CD4-positive, alpha-beta memory T cell (primary cell): ENCODE data around the gene KRTAP29-1. TPM values are rescaled to one million over a fixed set of nuclear protein-coding genes. Genes with fewer than 3 reads are reported as not detected.

Experiments used
- CTCF ChIA-PET: fragments of 350-600 bp; sonication (Branson Sonifier 250); formaldehyde crosslinking; loops from one replicate; lab custom pipeline; 2021; ENCODE audit warnings: inconsistent platforms; ENCODE audit not compliant: partially characterized antibody; lab: Charles Lee
- POLR2A ChIA-PET: fragments of 350-600 bp; sonication (Branson Sonifier 250); formaldehyde crosslinking; loops from one replicate; lab custom pipeline; 2021; ENCODE audit not compliant: partially characterized antibody; lab: Charles Lee
- DNase-seq, 5 donors: peaks; one replicate each; pipeline versions ENCODE4 v3.0.0 to v3.0.0-alpha.2; 2020 to 2022; ENCODE audit warnings: mixed read lengths in 1 of 5
- H3K27ac ChIP-seq: one replicate; pipeline ENCODE4 v1.7.0; 2013; ENCODE audit warnings: low read depth, low read length
- H3K27me3 ChIP-seq: 2 replicates; pipeline ENCODE4 v1.7.0; 2013; ENCODE audit warnings: mild to moderate bottlenecking, low read length, moderate library complexity; ENCODE audit not compliant: insufficient read depth
- H3K36me3 ChIP-seq: 2 replicates; pipeline ENCODE4 v1.7.0; 2013; ENCODE audit warnings: mild to moderate bottlenecking, low read length, moderate library complexity; ENCODE audit not compliant: insufficient read depth
- H3K4me1 ChIP-seq: 2 replicates; pipeline ENCODE4 v1.7.0; 2013; ENCODE audit warnings: mild to moderate bottlenecking, low read length, moderate library complexity; ENCODE audit not compliant: insufficient read depth
- H3K4me3 ChIP-seq, 2 donors: one replicate each; pipeline ENCODE4 v1.7.0; 2013; ENCODE audit warnings: low read length in 2 of 2, mild to moderate bottlenecking in 1 of 2
- H3K9me3 ChIP-seq, 2 donors: one replicate each; pipeline ENCODE4 v1.7.0; 2013; ENCODE audit warnings: low read length in 2 of 2, control low read depth in 1 of 2; ENCODE audit not compliant: control insufficient read depth in 1 of 2
- H3K27ac Mint-ChIP-seq, 7 donors: one replicate each; pipeline ENCODE4 v1.8.0; 2020 to 2021; ENCODE audit warnings: mixed read lengths in 7 of 7, mild to moderate bottlenecking in 6 of 7, inconsistent platforms in 3 of 7, moderate library complexity in 3 of 7
- H3K27me3 Mint-ChIP-seq, 2 donors: one replicate each; pipeline ENCODE4 v1.8.0; 2020 to 2021; ENCODE audit warnings: mixed read lengths in 2 of 2
- H3K36me3 Mint-ChIP-seq, 2 donors: one replicate each; pipeline ENCODE4 v1.8.0; 2020 to 2021; ENCODE audit warnings: mixed read lengths in 2 of 2, inconsistent platforms in 1 of 2, mild to moderate bottlenecking in 1 of 2
- H3K4me1 Mint-ChIP-seq, 4 donors: one replicate each; pipeline ENCODE4 v1.8.0; 2020 to 2021; ENCODE audit warnings: mixed read lengths in 4 of 4, mild to moderate bottlenecking in 1 of 4
- H3K4me3 Mint-ChIP-seq, 8 donors: one replicate each; pipeline ENCODE4 v1.8.0; 2020 to 2021; ENCODE audit warnings: mixed read lengths in 8 of 8, mild to moderate bottlenecking in 7 of 8, moderate library complexity in 6 of 8, inconsistent platforms in 3 of 8
- H3K9me3 Mint-ChIP-seq, 8 donors: one replicate each; pipeline ENCODE4 v1.8.0; 2020 to 2021; ENCODE audit warnings: mixed read lengths in 8 of 8, mild to moderate bottlenecking in 5 of 8, inconsistent platforms in 3 of 8, moderate library complexity in 1 of 8
- intact Hi-C: fragments of 100-400 bp; cut with micrococcal nuclease; formaldehyde crosslinking; loops from one replicate; pipeline ENCODE4 v1.15.1; 2023
- polyA plus RNA-seq, 2 donors: library from polyadenylated mRNA; unstranded; fragments of 300-500 nt; fragmentation: Illumina TruSeq; gene quantifications; one replicate each; pipeline ENCODE4 v1.2.3, GENCODE V29; 2021
- total RNA-seq, 2 experiments: library from RNA; stranded (reverse); gene quantifications; one replicate each; pipeline ENCODE4 v1.2.3, GENCODE V29; 2021

The KRTAP29-1 gene
- total and polyA plus RNA-seq, 4 experiments from 2014 or later, result not detected

DNA sequence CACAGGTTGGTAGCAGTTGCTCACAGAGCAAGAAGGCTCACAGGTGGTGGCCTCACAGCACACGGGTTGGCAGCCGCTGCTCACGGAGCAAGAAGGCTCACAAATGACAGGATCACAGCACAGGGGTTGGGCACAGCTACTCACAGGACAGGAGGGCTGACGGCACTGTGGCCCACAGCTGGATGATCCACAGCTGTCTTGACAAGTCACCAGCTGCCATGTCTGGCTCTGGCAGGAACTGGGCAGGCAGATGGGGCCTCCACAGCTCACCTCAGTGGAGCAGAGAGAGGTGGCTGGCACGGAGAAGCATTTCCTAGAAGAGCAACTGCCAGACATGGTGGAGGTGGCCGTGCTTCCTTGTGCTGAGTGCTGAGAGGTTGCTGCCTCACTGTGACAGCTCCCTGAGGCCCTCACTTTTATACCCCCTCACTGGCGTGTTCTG, 6.3 kb upstream of the KRTAP29-1 start, which contains the start of gene KRTAP16-1:
KRTAP16-1 (minus strand) TSS at position 392 of the 442 bp plus-strand sequence; CDS start at position 336, 56 bp downstream.
- POLR2A ChIA-PET, result interaction anchor here (0.6 to 3.1 kb wide), 27 partner anchors 12 to 387 kb away, joined by 3 to 75 read pairs (median 4); partner anchors contain the start of genes EIF1 and KRTAP4-6
- peak within 1 kb of the TSS; percentile 96 to 98 (median 97) for H3K27ac Mint-ChIP-seq
- H3K27me3 ChIP-seq, result no peaks in the 10 kb centered on the region

DNA sequence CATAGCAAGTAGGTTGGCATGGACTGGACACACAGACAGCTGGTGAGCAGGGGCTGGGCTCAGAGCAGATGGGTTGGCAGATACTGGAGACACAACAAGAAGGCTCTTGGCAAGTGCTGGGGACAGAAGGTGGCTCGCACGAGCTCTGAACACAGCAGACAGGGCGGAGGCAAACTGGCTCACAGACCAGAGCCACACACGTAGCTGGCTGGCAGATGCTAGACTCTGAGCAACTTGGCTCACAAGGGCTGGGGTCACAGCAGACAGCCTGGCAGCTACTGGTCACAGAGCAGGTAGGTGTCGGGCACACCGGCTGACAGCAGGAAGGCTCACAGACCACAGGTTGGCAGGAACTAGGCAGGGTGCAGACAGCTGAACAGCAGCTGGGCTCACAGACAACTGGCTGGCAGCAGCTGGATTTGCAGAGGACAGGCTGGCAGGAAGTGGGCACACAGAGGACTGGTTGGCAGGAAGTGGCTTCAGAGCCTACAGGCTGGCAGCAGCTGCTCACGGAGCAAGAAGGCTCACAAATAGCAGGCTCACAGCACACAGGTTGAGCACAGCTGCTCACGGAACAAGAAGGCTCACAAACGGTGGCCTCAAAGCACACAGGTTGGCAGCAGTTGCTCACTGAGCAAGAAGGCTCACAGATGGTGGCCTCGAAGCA, 5.7 kb upstream of the KRTAP29-1 start:
- intact Hi-C loops, result loop anchor here (1.0 to 5.0 kb wide), 3 partner anchors 31 to 181 kb away; no protein-coding TSS in a partner anchor

More for the DNA sequence above, 6.3 kb upstream of the KRTAP29-1 start, which contains the start of gene KRTAP16-1:
- H3K4me1 Mint-ChIP-seq, result peaks cover 55 to 63% (median 58%) of the 10 kb centered on the region in 4 donors
- CTCF ChIA-PET, result interaction anchor here (0.8 to 3.4 kb wide), 12 partner anchors 8 to 399 kb away, joined by 3 to 55 read pairs (median 4); partner anchors contain the start of gene EIF1
- H3K4me1 ChIP-seq, result peaks cover 59% of the 10 kb centered on the region
- peak in 1 of 5 donors; percentile 84 for DNase-seq
- H3K27me3 Mint-ChIP-seq, result no peaks in the 10 kb centered on the region
- H3K36me3 ChIP-seq, result no peaks in the 10 kb centered on the region
- H3K4me3 ChIP-seq, result peak within 1 kb of the TSS; percentile 5 to 41
- H3K36me3 Mint-ChIP-seq, result no peaks in the 10 kb centered on the region
- no peaks in the 10 kb centered on the region for H3K9me3 Mint-ChIP-seq
- no peaks in the 10 kb centered on the region for H3K9me3 ChIP-seq
- H3K4me3 Mint-ChIP-seq, result peak within 1 kb of the TSS; percentile 65 to 82 (median 78)
- peak within 1 kb of the TSS; percentile 62 for H3K27ac ChIP-seq
- intact Hi-C loops, result loop anchor here (1.0 to 5.0 kb wide), 3 partner anchors 30 to 182 kb away; no protein-coding TSS in a partner anchor

GRCh38 chr17:41307647-41308046, 5.0 kb upstream of the KRTAP29-1 start:
- intact Hi-C loops, result loop anchor here (1.0 to 5.0 kb wide), 3 partner anchors 32 to 180 kb away; no protein-coding TSS in a partner anchor
- ChIA-PET CTCF (interaction anchor here (1.0 to 3.4 kb wide), 8 partner anchors 14 to 398 kb away, joined by 3 to 55 read pairs (median 6); no protein-coding TSS in a partner anchor), POLR2A (interaction anchor here (1.3 to 3.1 kb wide), 12 partner anchors 13 to 383 kb away, joined by 3 to 75 read pairs (median 8); partner anchors contain the start of genes EIF1 and KRTAP4-6)

More for the DNA sequence above, 5.7 kb upstream of the KRTAP29-1 start:
- no peaks in the 10 kb centered on the region for H3K9me3 ChIP-seq
- H3K27me3 ChIP-seq, result no peaks in the 10 kb centered on the region
- no peaks in the 10 kb centered on the region for H3K36me3 ChIP-seq
- H3K27ac ChIP-seq, result peak overlapping the region; percentile 62
- peak; percentile 88 to 95 (median 92) for DNase-seq
- ChIA-PET CTCF (interaction anchor here (0.8 to 3.4 kb wide), 12 partner anchors 8 to 399 kb away, joined by 3 to 55 read pairs (median 4); partner anchors contain the start of gene EIF1), POLR2A (interaction anchor here (0.7 to 3.1 kb wide), 26 partner anchors 9 to 388 kb away, joined by 3 to 75 read pairs (median 4); partner anchors contain the start of genes EIF1 and KRTAP4-6)
- H3K4me1 ChIP-seq, result peaks cover 59% of the 10 kb centered on the region
- Mint-ChIP-seq H3K4me1 (peaks cover 54 to 63% (median 58%) of the 10 kb centered on the region in 4 donors), H3K36me3 (no peaks in the 10 kb centered on the region), H3K27me3 (no peaks in the 10 kb centered on the region), H3K9me3 (no peaks in the 10 kb centered on the region), H3K4me3 (peak overlapping the region; percentile 65 to 82 (median 78)), H3K27ac (peak overlapping the region; percentile 96 to 98 (median 97))
- H3K4me3 ChIP-seq, result peak overlapping the region in 1 of 2 donors; percentile 41

GRCh38 chr17:41304091-41304490, 1.4 kb upstream of the KRTAP29-1 start:
- peaks cover 36 to 47% (median 42%) of the 10 kb centered on the region in 4 donors for H3K4me1 Mint-ChIP-seq
- CTCF ChIA-PET, result interaction anchor here (3.8 kb wide), 1 partner anchor 17 kb away, joined by 18 read pairs; no protein-coding TSS in a partner anchor

More at GRCh38 chr17:41307647-41308046, 5.0 kb upstream of the KRTAP29-1 start:
- Mint-ChIP-seq H3K27ac (peak overlapping the region; percentile 96 to 98 (median 97)), H3K4me1 (peaks cover 53 to 63% (median 58%) of the 10 kb centered on the region in 4 donors), H3K4me3 (peak overlapping the region; percentile 65 to 82 (median 78)), H3K27me3 (no peaks in the 10 kb centered on the region), H3K9me3 (no peaks in the 10 kb centered on the region), H3K36me3 (no peaks in the 10 kb centered on the region)
- Histone ChIP-seq H3K4me1 (peaks cover 59% of the 10 kb centered on the region), H3K4me3 (no peak overlapping the region), H3K27me3 (no peaks in the 10 kb centered on the region), H3K9me3 (no peaks in the 10 kb centered on the region), H3K27ac (peak overlapping the region; percentile 62), H3K36me3 (no peaks in the 10 kb centered on the region)
- no peak for DNase-seq

DNA sequence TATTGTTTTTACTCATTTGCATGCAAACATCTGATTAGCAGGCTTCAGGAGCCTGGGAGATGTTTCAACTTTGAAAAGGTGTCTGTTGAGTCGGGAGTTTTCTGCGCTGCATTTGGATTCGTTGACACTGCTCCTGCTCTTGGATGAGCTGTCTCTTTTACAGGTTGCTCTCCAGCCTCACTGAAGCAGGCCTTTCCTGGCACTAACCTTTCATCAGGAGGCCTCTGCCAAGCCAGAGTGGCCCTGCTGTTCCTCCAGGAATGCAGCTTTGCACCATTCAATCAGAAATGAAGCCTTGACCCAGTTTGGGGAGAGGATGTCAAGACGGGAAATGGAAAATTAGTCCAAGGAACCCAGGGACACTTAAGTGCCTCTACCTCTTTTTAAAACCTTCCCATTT, 330 bp upstream of the KRTAP29-1 start:
- intact Hi-C loops, result no loop called here
- H3K27me3 ChIP-seq, result no peaks in the 10 kb centered on the region
- no peaks in the 10 kb centered on the region for H3K36me3 ChIP-seq
- DNase-seq, result no peak
- ChIA-PET CTCF (interaction anchor here (3.8 kb wide), 1 partner anchor 18 kb away, joined by 18 read pairs; no protein-coding TSS in a partner anchor), POLR2A (no interaction called here)
- Mint-ChIP-seq H3K36me3 (peaks cover 0 to 4% of the 10 kb centered on the region in 2 donors), H3K27me3 (no peaks in the 10 kb centered on the region), H3K4me3 (no peak overlapping the region), H3K9me3 (peaks cover 0 to 12% (median 3%) of the 10 kb centered on the region in 8 donors), H3K27ac (no peak overlapping the region), H3K4me1 (peaks cover 25 to 36% (median 31%) of the 10 kb centered on the region in 4 donors)
- no peak overlapping the region for H3K4me3 ChIP-seq
- peaks cover 21% of the 10 kb centered on the region for H3K4me1 ChIP-seq
- no peaks in the 10 kb centered on the region for H3K9me3 ChIP-seq
- H3K27ac ChIP-seq, result no peak overlapping the region

More at GRCh38 chr17:41304091-41304490, 1.4 kb upstream of the KRTAP29-1 start:
- peaks cover 32% of the 10 kb centered on the region for H3K4me1 ChIP-seq
- Mint-ChIP-seq H3K27me3 (no peaks in the 10 kb centered on the region), H3K27ac (no peak overlapping the region), H3K9me3 (peaks cover 0 to 12% (median 3%) of the 10 kb centered on the region in 8 donors), H3K36me3 (peaks cover 0 to 4% of the 10 kb centered on the region in 2 donors), H3K4me3 (no peak overlapping the region)
- intact Hi-C loops, result no loop called here
- no peak overlapping the region for H3K27ac ChIP-seq
- H3K36me3 ChIP-seq, result no peaks in the 10 kb centered on the region
- POLR2A ChIA-PET, result no interaction called here
- DNase-seq, result no peak
- no peaks in the 10 kb centered on the region for H3K27me3 ChIP-seq
- H3K9me3 ChIP-seq, result no peaks in the 10 kb centered on the region
- H3K4me3 ChIP-seq, result no peak overlapping the region

DNA sequence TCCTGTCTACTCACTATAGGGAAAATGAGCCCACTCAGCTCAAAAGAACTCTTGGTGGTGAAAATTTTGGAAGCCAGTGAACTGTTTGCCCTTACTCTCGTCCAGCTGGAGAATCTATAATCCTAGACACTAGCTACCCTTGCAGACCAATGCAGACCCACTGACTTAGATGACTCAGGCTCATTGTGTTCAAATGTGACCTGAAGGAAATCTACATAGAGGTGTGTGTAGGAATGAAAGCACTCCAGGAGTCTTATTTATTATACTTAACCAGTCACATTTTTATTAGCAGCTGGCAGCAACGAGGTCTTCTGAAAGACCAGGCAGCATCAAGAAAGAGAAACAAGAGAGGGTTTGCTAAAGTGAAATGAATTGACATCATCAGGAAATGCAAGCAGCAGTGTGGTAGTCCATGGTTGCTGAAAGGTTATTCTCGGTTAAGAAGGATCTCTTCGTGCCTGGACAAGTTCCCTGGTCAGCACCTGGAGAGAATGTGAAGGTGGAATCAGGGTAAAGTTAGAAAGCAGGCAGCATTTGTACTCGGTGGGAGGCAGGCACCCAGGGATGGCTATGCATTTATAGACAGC, 1.4 kb downstream of the KRTAP29-1 start:
- peaks cover 0 to 12% (median 3%) of the 10 kb centered on the region in 8 donors for H3K9me3 Mint-ChIP-seq
- CTCF ChIA-PET, result interaction anchor here (3.8 kb wide), 1 partner anchor 20 kb away, joined by 18 read pairs; no protein-coding TSS in a partner anchor
- POLR2A ChIA-PET, result no interaction called here
- H3K4me3 ChIP-seq, result no peak overlapping the region
- no peak overlapping the region for H3K27ac Mint-ChIP-seq
- no peaks in the 10 kb centered on the region for H3K27me3 Mint-ChIP-seq
- intact Hi-C loops, result no loop called here
- no peak overlapping the region for H3K4me3 Mint-ChIP-seq
- H3K4me1 ChIP-seq, result peaks cover 4% of the 10 kb centered on the region
- no peaks in the 10 kb centered on the region for H3K27me3 ChIP-seq
- no peaks in the 10 kb centered on the region for H3K9me3 ChIP-seq
- peaks cover 0 to 4% of the 10 kb centered on the region in 2 donors for H3K36me3 Mint-ChIP-seq
- no peaks in the 10 kb centered on the region for H3K36me3 ChIP-seq
- no peak overlapping the region for H3K27ac ChIP-seq
- no peak for DNase-seq
- peaks cover 9 to 19% (median 14%) of the 10 kb centered on the region in 4 donors for H3K4me1 Mint-ChIP-seq
